Renal cortex interstitium (tissue), 11 donors: ENCODE measurements around the gene MACC1. TPM values are rescaled to one million over a fixed set of nuclear protein-coding genes. Genes with fewer than 3 reads are reported as not detected.

Experiments
- DNase-seq, 11 donors: peaks; one replicate each; pipeline ENCODE4 v3.0.0-alpha.2; 2013; ENCODE audit warnings: low read depth in 9 of 11, low spot score in 4 of 11; ENCODE audit errors: extremely low read depth in 1 of 11
- polyA plus RNA-seq, 3 donors: library from polyadenylated mRNA; unstranded; fragments of 120-200 nt; gene quantifications; one replicate each; pipeline ENCODE4 v1.2.1, GENCODE V29; 2013; ENCODE audit not compliant: insufficient read length in 3 of 3

Gene MACC1
- polyA plus RNA-seq, 3 donors: 6.6 to 21.2 (median 9.0) TPM

DNA sequence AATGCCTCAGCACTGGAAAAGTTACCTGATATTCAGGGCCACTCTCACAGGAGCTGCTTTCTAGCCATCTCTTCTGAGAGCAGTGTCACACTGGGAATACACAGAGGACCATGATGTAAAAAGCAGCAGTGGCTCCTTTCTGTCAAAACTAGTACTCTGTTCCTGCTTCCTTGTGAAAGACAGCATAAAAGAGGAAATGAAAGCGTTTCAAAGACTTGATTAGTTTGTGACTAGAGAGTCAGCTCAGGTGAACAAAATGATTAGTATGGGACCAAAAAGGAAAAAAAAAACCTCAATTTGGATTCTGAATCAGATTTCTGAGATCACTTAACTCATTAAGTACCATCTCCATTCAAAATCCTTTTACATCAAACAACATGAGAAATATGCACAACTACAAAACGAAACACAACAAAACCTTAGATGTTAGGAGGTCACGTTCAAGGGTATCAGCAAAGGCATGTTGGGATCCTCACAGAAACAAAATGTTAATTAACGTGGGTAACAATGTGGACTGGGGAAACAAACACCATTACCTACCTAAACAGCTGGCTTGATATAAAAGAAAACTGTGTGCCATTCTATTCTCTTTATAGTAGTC lies 103.7 kb downstream of the MACC1 start:
- no peak for DNase-seq

DNA sequence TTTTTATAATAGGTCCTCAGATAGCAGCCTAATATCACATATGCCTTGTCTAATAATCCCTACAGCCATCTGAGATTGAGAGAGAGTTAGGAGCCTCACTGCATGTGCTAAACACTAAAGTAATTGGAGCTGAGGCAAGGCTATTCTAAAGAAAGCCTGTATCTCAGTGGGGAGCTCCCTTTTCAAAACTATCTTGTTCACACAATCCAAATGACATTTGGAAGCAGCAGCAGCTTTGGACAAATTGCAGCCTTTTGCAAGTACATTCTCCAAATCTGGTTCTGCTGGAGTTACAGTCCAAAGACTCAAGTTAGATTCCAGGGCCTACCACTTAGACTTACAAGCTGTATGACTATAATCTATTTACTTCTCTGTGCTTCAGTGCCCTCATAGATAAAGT lies 104.5 kb downstream of the MACC1 start:
- no peak for DNase-seq

DNA sequence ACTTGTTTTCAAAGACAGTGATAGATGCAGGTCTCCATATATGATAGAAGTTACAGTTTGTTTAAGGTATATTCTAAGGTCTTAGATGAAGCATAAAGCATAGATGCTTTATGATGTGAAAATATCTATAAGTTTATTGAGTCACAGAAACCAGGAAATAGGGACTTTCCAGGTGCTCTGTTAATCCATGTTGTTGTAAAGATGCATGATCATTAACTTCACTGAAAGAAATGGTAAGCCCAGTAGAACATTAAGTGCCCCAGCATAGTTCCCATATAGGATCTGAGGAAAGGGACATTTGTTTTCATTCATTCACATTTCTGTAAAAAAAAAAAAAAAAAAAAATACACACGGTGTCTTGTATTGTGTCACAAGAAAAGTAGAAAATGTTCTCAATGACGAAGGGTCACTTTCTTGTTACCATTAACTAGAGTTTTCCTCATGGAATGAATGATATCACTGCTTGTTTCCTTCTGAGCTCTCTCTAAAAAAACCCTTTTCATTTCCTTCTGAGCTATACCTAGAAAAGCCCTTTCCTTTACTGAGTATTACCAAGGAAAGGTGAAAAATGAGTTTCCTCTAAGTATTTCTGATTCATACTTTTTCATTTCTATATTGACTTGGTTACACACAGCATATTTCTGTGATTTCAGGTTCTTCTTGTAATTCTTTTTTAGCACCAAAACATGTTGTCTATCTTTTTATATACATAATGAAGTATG lies 105.2 kb downstream of the MACC1 start:
- DNase-seq: no peak

DNA sequence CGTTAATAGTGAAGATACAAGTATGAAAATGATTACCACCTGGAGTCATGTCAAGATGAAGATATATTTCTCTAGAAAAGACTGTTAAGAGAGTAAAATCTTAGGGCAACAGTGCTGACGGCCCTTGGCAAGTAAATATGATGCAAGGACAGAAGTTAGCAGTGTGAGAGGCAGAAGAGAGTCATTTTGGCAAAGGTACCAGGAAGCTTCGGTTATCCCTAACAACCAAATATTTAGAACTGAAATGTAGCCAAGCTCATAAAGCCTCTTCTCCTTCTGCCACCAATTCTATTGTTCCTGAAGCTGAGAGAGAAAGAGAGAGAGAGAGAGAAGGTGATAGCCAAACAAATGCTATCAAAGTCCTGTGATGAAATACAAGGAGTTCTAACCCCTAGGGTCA lies 109.6 kb downstream of the MACC1 start:
- no peak for DNase-seq

DNA sequence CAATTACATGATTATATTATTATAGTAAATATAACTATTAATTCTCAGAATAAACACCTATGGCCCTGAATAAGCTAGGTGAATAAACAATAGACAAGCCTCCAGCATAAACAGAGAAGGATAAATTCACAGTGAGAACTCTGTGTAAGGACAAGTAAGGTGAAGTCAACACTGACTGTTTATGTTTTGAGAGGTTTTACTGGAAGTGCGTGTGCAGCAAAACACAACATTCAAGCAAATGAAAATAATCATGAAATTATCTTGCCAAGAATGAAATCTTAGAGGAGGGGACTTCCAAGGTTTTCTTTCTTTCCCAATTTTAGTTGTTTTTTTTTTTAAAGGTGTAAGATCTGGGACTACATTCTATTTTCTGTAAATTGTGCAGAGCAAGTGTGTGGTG lies 112.5 kb downstream of the MACC1 start:
- DNase-seq: no peak

DNA sequence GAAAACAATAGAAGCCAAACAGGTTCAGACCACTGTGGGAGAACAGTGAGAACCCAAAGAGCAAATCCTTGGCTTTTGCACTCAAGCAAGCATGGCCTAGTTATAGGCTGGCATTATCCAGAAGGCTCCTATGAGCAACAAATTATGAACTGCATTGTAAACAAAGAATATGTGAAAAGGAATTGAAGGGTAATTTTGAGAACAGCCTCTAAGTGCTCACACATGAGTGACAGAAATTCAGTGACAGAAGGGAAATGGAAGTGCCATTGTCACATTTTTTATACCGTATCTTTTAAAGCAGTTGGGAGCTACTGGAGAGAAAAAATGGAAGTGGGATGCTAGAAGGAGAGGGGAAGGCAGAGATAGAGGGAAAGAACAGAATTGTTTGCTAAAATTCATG lies 114.2 kb downstream of the MACC1 start:
- no peak for DNase-seq

DNA sequence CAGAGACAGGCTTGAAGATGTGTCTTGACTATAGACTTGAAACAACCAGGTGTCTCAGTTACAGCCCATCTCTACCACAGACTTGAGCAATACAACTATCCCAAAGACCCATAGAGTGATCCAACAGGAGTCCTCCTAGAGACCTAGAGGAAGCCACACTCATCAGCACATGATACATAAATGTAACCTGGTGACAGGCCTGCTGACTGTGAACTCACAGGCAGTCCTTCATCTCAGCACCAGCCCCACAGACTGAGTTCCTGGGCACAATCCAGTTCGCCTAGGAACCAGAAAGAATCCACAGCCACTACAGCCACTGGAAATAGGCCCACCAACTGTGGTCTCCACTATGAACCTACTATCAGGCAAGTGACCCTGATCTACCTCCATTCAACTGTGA lies 121.3 kb downstream of the MACC1 start:
- no peak for DNase-seq

DNA sequence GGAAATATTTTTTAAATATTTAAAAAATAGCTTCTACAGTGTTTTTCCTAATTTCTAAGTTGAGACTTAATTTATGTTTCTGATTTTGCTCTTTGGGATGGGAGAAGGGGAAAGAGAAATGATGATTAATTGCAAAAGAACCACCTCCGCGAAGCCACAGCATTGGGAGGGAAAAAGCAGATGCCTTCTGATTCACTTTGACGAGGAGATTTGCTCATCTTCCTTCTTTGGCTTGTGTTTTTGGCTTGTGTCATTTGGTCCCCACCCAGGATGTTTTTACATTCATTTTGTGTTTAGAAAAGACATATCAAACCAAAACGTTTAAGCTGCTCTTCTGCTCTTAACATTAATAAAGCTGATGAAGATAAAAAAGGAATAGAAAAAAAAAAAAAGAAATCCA lies 121.7 kb downstream of the MACC1 start:
- DNase-seq: no peak

DNA sequence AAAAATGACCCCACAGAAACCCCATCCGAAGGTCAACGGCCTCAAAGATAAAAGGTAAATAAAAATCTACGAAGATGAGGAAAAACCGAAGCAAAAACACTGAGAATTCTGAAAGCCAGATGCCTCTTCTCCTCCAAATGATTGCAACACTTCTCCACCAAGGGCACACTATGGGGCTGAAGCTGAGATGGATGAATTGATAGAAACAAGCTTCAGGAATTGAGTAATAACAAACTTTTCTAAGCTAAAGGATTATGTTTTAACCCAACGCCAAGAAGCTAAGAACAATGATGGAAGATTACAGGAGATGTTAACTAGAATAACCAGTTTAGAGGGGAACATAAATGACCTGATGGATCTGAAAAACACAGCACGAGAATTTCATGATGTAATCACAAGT lies 127.8 kb downstream of the MACC1 start:
- DNase-seq: no peak

DNA sequence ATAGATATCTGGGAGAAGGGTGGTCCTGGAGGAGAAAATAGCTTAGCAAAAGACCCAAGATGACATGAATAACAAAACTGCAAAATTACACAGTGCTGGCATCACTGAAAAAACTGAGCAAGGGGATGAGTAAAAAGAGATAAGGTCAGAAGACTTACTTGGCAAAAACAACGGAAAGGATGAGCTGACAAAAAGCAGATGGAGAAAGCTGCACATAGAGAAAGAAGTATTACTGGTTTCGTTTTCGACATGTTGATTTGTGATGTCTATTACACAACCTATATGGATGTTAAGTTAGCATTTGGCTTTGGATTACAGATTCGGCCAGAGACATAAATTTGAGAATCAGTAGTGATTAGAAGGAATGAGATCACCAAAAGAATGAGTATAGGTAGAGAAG lies 132.1 kb downstream of the MACC1 start:
- DNase-seq: no peak

Other genes with a start within 250 kb of the MACC1 start
- gene ITGB8, start 113.5 kb upstream of the MACC1 start, polyA plus RNA-seq: 10 to 100 TPM; 33.1 to 67.9 (median 39.6) TPM